ENCODE data around the gene RNASE12. TPM values are rescaled to one million over a fixed set of nuclear protein-coding genes. Genes with fewer than 3 reads are reported as not detected.

Gene RNASE12
- not detected for total RNA-seq (ENCODE audit: unreplicated experiment)
- long read RNA-seq = 0 reads

DNA sequence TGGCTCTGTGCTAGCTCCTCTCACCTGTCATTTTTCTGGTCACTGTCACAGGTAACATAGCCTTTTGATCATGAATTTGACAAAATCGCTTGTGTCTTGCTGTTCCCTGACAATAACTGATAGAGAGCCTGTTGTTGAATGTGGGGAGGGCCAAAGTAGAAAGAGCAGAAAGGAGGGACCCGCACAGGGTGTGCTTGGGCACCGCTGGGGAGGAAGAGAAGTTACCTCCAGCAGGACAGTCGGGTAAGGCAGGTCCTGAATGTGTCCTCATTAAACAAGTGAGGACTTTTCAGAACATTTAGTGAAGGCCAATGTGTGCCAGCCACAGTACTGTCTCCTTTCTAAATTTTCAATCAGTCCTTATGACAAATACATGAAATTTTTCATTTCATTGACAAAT lies at the start of gene RNASE12:
Gene RNASE12 (minus strand): TSS at position 142 of the 400 bp plus-strand sequence. CDS start 653 bp downstream, outside the sequence.
- no peak for DNase-seq
- TF ChIP-seq CTCF (IDR thresholded peaks at IDR 0.05; ENCODE audit: partially characterized antibody, unreplicated experiment) = no peak
- H3K4me3 Mint-ChIP-seq (ENCODE audit: unreplicated experiment) = no peak within 1 kb of the TSS
- peaks cover 2% of the 10 kb centered on the region for H3K27me3 Mint-ChIP-seq (ENCODE audit: unreplicated experiment)
- H3K27ac Mint-ChIP-seq (ENCODE audit: unreplicated experiment) = no peak within 1 kb of the TSS
- H3K36me3 Mint-ChIP-seq (ENCODE audit: unreplicated experiment) = no peaks in the 10 kb centered on the region
- peaks cover 1% of the 10 kb centered on the region for H3K9me3 Mint-ChIP-seq (ENCODE audit: unreplicated experiment)
- H3K4me1 Mint-ChIP-seq (ENCODE audit: low read depth, unreplicated experiment) = no peaks in the 10 kb centered on the region

- Mint-ChIP-seq H3K27me3 (ENCODE audit: unreplicated experiment) (peaks cover 28% of the 10 kb centered on the region), H3K4me1 (ENCODE audit: low read depth, unreplicated experiment) (peaks cover 3% of the 10 kb centered on the region), H3K9me3 (ENCODE audit: unreplicated experiment) (peaks cover 21% of the 10 kb centered on the region), H3K4me3 (ENCODE audit: unreplicated experiment) (peak overlapping the region; percentile 91), H3K36me3 (ENCODE audit: unreplicated experiment) (no peaks in the 10 kb centered on the region), H3K27ac (ENCODE audit: unreplicated experiment) (peak overlapping the region; percentile 86)
- DNase-seq = peak; percentile 57
- TF ChIP-seq CTCF (IDR thresholded peaks at IDR 0.05; ENCODE audit: partially characterized antibody, unreplicated experiment) = no peak
Observed at GRCh38 chr14:20632831-20633691, 41.9 kb upstream of the RNASE12 start.

DNA sequence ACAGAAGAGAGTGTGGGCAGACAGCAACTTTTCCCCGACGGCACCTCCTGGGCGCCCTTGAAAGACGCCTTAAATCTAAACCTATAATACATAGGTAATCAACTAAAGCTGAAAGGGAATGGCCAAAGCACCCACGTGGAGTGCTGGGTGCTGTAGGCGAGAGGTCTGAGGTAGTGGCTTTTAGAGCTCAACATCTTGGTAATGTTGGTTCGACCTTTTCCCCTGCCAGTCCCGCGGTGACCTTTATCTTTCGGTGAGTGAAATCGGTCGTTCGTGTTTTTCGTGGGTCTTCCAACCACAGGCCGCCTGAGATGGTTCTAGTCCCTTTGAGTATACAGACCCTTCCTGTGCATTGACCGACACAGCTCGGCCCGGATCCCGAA lies 41.3 kb upstream of the RNASE12 start:
- DNase-seq = peak; percentile 24
- Mint-ChIP-seq H3K27me3 (ENCODE audit: unreplicated experiment) (peaks cover 33% of the 10 kb centered on the region), H3K27ac (ENCODE audit: unreplicated experiment) (peak overlapping the region; percentile 86), H3K9me3 (ENCODE audit: unreplicated experiment) (peaks cover 25% of the 10 kb centered on the region), H3K36me3 (ENCODE audit: unreplicated experiment) (no peaks in the 10 kb centered on the region), H3K4me3 (ENCODE audit: unreplicated experiment) (peak overlapping the region; percentile 91), H3K4me1 (ENCODE audit: low read depth, unreplicated experiment) (peaks cover 3% of the 10 kb centered on the region)
- no peak for TF ChIP-seq CTCF (IDR thresholded peaks at IDR 0.05; ENCODE audit: partially characterized antibody, unreplicated experiment)

DNA sequence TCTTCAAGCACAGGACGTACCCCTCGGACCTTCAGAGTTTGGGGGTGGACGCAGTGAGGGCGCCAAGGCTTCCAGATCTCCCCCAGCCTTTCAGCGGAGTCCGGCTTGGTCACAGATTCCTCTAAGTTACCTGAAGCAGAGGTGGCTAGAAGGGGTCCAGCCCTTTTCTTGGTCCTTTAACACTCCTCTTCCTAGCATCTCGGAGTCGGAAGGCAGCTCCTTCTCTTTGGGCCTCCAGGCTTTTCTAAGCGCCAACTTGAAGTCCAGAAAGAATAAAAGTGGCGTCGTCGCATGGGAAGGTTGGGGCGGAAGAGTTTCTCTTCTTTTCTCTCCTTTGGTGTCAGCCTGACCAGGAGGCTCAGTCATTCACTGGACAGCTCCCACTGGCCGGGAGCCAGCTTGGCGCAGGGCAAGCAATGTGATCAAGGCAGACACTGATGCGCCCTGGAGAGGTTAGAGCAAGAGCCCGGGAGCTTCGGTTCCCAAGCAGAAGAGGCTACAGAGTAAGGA lies 40.8 kb upstream of the RNASE12 start:
- Mint-ChIP-seq H3K27ac (ENCODE audit: unreplicated experiment) (no peak overlapping the region), H3K27me3 (ENCODE audit: unreplicated experiment) (peaks cover 35% of the 10 kb centered on the region), H3K4me3 (ENCODE audit: unreplicated experiment) (peak overlapping the region; percentile 91), H3K9me3 (ENCODE audit: unreplicated experiment) (peaks cover 25% of the 10 kb centered on the region), H3K4me1 (ENCODE audit: low read depth, unreplicated experiment) (peaks cover 3% of the 10 kb centered on the region), H3K36me3 (ENCODE audit: unreplicated experiment) (peaks cover 5% of the 10 kb centered on the region)
- peak; percentile 45 for DNase-seq
- TF ChIP-seq CTCF (IDR thresholded peaks at IDR 0.05; ENCODE audit: partially characterized antibody, unreplicated experiment) = no peak

Data from glutamatergic neuron (in vitro differentiated cells).